COR-L47 (cell line): Measurements from ENCODE around the gene CEBPG.

Source experiments
- DNase-seq: peaks from one replicate; lab custom pipeline; 2025; lab: John Stamatoyannopoulos, UW

Gene CEBPG

GRCh38 chr19:33350538-33351309 is 22.8 kb upstream of the CEBPG start:
- DNase-seq: no peak

- DNase-seq: no peak
Observed at GRCh38 chr19:33355535-33355934, 18.0 kb upstream of the CEBPG start.

GRCh38 chr19:33357556-33357955 is 16.0 kb upstream of the CEBPG start:
- DNase-seq: no peak

- no peak for DNase-seq
Observed at GRCh38 chr19:33358408-33358807, 15.1 kb upstream of the CEBPG start.

DNA sequence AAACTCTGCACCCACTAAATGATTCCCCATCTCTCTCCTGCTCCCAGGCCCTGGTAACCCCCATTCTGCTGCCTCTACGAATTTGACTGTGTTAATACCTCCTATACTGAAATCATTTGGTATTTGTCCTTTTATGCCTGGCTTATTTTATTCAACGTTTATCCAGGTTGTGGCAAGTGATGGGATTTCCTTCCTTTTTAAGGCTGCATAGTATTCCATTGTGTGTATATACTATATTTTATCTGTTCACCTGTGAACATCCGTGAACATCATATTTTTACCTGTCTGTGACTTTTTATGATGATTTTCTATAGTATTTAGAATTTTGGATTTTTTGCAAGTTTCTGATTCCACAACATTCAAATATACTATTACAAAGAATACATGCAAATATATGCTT is 13.9 kb upstream of the CEBPG start:
- no peak for DNase-seq

- no peak for DNase-seq
Observed at GRCh38 chr19:33362508-33363228, 10.8 kb upstream of the CEBPG start.

GRCh38 chr19:33363476-33363875 is 10.0 kb upstream of the CEBPG start:
- DNase-seq: no peak

DNA sequence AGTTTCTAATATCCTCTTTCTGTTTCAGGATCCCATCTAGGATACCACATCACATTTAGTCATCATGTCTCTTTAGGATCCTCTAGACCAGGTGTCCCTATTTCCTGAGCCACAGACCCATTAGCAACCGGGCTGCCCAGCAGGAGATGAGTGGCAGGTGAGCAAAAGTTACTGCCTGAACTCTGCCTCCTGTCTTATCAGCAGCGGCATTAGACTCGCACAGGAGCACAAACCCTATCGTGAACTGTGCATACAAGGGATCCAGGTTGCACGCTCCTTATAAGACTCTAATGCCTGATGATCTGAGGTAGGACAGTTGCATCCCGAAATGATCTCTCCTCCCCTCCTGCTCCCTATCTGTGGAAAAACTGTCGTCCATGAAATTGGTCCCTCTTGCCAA is 7.8 kb upstream of the CEBPG start:
- no peak for DNase-seq

DNA sequence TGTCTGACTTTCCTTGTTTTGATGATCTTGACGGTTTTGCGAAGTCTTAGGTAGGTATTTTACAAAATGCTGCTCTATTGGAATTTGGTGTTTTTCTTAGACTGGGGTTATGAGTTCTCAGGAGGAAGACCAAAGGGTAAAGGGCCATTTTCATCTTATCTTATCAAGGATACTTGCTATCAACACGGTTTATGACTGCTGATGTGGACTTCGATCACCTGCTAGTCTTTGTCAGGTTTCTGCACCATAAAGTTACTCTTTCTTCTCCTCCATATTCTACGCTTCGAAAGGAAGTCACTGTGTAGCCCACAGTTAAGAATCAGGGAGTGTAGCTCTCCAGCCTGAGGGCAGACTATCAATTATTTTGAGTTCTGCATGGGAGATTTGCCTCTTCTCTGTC is 7.4 kb upstream of the CEBPG start:
- no peak for DNase-seq

DNA sequence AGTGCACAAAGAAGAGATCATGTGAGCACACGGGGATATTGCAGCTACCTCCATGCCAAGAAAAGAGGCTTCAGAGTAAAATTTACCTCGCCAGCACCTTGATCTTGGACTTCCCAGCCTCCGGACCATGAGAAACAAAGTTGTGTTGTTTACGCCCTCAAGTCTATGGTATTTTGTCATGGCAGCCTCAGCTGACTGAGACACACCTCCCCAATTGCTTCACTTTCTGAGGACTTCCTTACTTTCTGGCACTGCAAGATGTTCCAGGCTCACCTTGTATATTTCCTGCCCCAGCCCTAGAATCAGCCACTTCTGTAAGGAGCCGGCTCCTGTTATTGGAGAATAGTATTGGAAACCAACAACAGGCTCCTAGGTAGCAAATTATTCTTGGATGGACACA is 6.6 kb upstream of the CEBPG start:
- DNase-seq: no peak

GRCh38 chr19:33368074-33368864 is 5.2 kb upstream of the CEBPG start:
- no peak for DNase-seq

DNA sequence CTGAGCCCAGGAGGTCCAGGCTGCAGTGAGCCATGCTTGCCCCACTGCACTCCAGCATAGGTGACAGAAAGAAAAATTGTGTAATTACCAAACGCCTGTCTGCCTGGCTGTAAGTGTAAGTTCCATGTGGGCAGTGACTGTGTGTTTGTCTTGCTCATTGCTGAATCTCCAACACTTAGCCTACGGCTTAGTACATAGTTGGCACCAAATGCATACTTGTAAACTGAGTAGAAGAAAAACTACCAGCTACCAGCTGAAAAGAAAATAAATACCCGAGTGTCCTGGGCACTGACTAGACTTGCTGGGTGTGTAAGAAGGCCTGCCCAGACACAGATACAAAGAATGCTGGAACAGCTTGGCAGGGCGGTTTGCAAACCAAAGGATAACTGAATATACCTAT is 2.7 kb upstream of the CEBPG start:
- DNase-seq: no peak

DNA sequence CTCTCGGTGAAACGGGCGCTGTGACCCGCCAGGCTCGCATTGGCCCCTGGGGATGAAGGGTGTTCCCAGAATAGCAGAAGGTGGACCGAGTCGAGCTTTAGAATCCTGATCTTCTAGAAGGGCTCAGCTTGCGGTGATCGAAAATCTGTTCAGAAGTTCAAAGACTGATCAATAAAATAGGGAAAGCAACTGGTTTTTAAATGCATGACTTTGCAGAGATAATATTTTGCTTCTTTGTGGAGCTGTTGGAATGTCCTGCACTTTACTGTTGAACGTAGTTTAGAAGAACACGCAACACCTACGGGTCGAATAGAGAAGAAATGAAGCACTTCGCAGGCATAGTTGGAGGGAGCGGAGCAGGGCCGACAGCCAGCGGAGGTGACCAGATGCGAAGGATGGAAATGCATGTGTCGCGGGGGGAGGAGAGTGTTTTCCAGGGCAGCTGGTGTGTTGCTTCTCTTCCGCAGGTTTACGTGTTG is 766 bp downstream of the CEBPG start:
- DNase-seq: peak; percentile 13

DNA sequence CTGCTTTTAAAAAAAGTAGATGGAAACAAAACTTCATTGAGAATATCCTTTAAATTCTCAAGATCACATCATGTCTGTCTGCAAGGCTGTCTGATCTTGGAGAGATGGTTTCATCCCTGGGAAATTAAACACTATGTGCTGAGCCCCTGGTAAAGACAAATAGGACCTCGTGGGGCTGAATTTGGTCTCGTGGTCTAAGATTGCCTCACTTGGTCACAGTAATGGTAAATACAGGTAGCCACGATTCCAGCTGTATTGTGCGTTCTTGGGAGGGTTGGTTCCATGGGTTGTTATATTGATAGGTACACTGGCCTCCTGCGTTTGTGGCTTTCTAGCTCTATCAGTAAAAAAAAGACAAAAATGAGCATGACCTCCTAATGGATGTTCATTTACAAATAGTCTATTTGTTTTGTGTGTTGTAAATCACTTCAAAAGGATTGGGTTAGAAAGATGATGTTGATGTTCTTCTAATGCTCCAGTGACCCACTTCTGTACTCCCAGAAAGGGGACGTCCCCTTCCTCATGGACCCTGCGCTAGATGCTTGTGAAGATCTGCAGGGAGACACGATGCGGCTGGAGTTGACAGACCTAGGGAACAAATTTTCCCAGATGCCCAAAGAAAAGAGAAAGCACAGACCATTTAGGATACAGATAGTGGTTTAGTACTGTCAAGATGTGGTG is 1.8 kb downstream of the CEBPG start:
- no peak for DNase-seq

DNA sequence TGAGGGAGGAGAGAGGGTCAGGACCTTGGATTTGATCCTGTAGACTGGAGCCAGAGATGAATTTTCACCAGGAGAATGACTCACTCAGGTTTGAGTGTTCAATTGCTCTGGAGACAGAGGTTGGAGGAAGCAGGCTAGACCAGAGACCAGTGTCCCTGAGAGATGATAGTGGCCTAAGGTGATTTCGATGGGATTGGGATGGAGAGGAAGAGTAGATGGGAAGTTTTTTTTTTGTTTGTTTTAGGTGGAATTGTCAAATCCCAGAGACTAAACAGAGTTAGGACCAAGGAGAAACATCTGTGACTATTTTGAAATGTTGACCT is 2.3 kb downstream of the CEBPG start:
- no peak for DNase-seq

DNA sequence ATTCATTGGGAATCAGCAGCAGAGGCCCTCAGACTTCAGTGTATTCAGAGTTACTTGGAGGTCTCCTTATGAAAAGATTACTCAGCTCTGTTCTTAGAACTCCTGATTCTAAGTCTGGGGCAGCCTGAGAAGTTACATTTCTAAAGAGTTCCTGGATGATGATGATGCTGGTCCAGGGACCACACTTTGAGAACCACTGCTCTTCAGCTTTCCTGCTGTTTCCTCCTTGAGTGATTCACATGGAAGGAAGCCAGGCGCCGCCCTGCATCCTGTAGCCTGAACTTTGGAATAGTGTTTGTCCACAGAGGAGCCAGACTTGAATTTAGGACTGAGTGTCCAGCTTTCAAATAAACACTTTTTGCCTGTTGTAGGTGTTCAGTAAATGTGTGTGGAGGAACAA is 2.9 kb downstream of the CEBPG start:
- DNase-seq: no peak

DNA sequence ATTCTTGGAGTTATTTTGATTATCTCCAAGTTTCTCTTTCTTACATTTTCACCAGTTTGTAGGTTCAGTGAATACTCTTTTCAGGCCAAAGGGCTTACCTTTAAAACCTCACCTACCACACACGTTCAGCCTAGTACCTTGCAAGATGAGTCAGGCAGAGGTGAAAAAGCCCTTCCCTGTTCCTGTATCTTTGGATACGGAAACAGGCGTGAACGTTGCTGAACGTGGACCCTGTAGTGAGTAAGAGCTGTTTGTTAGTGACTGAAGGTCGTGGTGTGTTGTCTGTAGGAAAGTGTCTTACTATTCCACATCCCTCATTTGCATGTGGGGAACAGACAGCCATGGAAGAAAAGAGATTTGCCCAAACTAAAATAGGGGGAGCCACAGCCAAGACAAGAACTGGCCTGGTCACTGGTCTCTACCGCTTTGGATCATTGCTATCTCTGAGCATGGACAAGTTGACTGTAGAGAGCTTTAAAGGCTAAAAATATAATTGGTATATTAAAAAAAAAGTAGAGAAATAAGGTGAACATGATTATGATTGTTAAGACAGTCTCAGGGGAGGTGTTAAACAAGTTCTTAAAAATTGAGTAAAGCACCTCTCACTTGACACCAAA is 3.5 kb downstream of the CEBPG start:
- no peak for DNase-seq

DNA sequence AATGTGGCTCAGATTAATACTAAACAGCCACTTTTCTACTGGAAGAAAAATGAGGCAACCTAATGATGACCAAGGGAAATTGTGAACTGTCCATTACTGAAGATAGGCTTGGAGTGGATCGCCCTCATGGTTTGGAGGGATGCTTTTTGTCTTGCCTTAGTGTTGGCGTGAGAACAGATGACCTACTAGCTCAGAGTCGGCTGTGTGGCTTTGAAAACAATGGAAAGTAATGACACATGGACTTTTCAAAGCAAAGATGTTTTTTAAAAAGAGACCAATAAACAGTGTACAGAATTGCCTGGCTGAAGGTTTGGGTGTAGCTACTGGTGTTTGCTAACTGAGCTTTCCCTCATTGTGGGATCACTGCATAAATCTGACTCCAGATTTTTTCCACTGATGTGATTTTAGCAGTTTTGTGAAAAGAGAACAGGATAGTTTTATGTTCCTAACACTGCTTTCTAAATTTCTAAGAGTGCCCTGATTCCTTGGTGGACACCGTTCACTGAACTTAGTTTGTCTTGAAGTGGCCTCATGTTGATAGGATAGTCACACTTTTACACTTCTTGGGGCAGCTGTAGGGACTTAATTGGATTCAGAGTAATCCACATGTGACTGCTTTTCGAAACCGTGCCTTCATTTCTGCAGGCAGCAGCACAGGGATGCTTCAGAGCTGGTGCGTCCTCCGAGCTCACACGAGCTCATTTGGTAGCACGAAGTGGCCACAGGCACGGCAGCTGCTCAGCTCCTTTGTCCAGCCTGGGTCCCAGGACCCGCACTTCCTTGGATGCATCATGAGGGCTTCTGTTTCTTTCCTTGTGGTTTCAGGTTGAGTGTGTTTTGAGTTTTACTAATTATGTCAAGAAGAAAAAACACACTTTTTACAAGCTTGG is 4.3 kb downstream of the CEBPG start:
- no peak for DNase-seq

DNA sequence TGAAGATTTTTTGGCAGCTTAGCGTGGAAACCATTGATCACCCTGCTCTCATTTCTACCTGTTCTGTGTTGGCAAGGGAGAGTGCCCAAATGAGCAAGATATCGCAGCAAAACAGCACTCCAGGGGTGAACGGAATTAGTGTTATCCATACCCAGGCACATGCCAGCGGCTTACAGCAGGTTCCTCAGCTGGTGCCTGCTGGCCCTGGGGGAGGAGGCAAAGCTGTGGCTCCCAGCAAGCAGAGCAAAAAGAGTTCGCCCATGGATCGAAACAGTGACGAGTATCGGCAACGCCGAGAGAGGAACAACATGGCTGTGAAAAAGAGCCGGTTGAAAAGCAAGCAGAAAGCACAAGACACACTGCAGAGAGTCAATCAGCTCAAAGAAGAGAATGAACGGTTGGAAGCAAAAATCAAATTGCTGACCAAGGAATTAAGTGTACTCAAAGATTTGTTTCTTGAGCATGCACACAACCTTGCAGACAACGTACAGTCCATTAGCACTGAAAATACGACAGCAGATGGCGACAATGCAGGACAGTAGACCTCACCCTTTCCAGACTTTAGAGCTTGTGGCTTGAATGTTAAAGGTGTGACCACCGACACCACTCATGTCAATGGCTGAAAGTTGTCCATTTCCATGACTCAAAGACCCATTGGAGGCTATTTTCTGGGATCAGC is 5.8 kb downstream of the CEBPG start:
- DNase-seq: no peak

- no peak for DNase-seq
Observed at GRCh38 chr19:33381101-33381500, 7.6 kb downstream of the CEBPG start.
